ENCODE data around the gene INS. TPM values are rescaled to one million over a fixed set of nuclear protein-coding genes. Genes with fewer than 3 reads are reported as not detected.

Gene INS
- not detected for polyA plus RNA-seq (2013, experiment 1 of 2; ENCODE audit: insufficient read length)
- polyA plus RNA-seq (2013, experiment 2 of 2; ENCODE audit: insufficient read length) = not detected

DNA sequence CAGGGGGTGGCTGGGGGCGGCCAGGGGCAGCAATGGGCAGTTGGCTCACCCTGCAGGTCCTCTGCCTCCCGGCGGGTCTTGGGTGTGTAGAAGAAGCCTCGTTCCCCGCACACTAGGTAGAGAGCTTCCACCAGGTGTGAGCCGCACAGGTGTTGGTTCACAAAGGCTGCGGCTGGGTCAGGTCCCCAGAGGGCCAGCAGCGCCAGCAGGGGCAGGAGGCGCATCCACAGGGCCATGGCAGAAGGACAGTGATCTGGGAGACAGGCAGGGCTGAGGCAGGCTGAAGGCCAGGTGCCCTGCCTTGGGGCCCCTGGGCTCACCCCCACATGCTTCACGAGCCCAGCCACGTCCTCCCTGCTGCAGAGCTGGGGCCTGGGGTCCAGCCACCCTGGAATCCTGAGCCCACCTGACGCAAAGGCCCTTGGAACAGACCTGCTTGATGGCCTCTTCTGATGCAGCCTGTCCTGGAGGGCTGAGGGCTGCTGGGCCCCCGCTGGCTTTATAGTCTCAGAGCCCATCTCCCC, at the start of gene INS:
TSS of gene INS (minus strand) at position 474 of the 524 bp plus-strand sequence. CDS start at position 236, 238 bp downstream.
- DNase-seq = no peak

DNA sequence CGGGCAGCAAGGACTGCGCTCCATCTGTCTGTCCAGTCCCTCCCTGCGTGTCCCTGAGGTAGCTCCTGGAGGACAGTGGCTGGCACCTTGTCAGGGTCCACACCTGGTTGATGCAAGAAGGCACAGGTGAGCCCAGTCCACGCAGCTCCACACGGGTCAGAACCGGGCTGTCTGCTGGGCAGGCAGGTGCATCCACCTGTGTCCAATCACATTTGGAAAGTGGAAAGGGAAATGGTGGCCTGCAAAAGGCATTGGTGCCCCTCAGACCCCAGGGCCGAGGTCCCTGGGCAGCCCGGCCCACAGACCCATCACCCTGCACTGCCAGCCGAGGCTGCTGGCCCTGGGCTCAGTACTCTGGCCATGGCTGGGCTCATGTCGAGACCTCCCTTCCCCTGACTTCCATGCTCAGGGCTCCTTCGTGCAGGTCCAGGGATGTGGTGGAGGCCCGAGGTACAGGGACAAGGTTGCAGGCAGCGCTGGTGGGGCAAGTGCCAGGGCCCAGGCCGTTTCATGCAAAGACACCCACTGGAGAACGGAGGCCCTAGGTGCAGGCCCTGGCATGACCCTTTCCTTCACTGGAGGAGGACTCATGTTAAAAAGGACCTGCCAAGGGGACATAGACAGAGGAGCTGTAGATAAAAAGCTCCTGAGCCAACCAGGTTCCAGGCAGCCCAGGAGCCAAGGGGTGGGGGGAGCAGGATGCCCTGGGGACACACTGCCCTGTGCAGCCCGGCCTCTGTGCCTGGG, 49.5 kb upstream of the INS start:
- DNase-seq = no peak

DNA sequence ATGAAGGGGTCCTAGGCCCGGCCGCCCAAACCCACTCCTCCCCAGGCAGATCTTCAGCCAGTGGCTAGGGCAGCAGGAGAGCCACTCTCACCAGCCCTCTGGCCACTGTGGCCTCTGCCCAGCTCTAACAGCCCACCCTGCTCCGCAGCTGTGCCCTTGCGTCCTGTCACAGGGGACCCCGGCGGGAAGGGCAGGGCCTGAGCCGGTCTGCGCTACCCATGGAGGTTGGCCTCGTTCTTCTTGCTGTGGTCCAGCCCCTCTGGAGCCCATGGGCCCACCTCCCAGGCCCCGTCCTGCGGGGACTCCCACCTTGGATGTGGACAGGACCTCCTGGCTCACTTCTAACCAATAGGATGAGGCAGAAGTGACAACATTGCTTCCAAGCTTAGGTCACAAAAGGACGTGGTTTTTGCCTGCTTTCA, 48.9 kb upstream of the INS start:
- DNase-seq = no peak

DNA sequence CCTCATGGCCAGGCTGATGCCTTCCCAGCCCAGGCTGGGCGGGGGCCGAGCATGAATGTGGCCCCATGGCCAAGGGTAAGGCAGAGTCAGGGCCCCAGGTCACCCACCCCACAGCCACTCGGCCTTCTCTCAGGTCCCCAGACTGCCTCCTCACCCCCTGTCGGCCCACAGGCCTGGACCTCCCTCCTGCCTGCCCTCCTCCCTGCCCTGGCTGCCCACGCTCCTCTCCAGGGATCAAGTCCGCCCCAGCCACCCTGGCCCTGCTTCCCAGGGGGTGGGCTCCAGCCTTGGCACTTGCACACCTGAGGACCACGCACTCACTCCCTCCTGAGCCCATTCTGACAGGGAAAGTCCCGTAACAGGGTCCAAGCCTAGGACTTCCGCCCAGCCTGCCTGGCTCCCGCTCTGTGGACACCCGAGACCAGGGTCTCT, 48.4 kb upstream of the INS start:
- DNase-seq = no peak

DNA sequence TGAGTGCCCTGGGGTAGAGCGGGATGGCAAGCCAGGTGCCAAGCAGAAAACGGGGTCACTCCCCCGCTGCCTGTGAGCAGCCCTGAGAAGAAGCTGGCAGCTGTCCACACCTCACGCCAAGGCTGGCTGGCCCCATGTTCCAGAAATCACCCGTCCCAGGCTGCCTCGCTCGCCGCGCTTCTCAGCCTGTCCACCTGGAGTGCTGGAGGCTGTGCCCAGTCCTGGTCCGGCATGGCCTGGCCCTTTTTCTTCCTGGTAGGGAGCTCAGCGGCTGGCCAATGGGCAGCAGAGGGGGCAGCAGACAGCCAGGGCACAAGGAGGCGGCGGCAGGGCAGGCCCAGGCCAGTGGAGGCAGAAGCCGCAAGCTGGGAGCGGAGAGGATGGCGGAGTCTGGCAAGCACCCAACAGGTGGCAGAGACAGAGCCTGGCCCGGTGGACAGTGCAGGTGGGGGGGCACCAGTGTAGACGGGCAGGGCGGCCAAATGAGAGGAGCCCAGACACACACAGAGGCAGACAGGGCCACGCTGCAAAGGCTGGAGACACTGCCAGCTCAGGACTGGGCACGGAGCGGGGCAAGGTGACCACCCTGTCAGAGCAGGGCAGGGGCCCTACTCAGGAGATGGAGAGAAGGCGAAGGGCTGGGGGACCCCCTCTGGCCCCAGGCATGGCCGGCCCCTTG, 47.8 kb upstream of the INS start:
- DNase-seq = no peak

- DNase-seq = no peak
These were observed 47.0 kb upstream of the INS start for GRCh38 chr11:2207773-2208621.

DNA sequence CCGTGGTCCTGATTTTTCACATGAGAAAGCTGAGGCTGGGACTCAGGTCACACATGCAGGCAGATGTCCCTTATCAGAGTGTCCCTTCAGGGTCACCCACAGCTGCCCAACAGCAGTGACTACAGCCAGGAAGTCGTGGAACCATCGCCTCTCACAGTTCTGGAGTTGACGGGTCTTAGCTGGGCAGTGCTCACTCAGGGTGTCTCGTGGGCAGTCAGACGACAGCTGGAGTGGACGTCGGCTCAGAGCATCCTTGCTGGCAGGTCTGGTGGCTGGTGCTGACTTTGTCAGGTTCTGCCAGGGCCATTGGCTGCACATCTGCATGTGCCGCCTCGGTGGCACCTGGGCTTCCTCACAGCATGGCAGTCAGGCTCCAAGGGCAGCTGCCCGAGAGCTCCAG, 46.2 kb upstream of the INS start:
- DNase-seq = no peak

DNA sequence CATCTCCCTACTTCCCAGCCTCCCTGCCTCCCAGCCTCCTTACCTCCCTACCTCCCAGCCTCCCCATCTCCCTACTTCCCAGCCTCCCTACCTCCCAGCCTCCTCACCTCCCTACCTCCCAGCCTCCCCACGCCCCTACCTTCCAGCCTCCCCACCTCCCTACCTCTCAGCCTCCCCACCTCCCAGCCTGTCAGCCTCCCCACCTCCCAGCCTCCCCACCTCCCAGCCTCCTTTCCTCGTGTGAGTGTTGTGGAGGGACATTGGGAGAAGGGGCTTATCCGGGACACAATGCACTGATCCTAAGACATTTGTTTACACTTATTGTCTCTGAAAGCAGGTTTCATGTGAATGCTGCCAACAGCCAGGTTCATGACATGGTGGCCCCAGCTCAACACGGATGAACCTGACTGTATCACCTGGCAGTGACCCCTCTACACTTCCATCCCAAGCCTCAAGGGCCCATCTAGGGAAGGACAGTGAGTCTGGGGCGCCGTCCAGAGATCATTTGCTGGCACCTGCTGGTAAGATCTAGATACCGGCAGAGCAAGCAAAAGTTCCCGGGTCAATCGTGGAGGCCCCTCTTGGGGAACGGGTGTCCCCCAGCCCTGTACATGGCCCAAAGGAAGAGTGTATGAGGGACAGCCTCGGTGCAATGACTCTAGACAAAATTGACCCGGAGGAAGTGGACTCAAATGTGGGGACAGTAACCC, 45.1 kb upstream of the INS start:
- no peak for DNase-seq

DNA sequence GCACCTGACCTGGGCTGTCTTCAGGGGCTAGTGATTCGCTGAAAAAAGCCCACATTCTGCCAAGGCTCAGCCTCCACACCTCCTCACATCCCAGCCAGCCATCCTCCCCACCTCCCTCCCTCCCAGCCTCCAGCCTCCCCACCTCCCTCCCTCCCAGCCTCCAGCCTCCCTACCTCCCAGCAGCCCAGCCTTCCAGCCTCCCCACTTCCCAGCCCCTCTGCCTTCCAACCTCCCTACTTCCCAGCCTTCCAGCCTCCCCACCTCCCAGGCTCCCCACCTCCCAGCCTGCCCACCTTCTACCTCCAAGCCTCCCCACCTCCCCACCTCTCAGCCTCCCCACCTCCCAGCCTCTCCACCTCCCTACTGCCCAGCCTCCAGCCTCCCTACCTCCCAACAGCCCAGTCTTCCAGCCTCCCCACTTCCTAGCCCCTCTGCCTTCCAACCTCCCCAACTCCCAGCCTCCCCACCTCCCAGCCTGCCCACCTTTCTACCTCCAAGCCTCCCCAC, 44.3 kb upstream of the INS start:
- DNase-seq = no peak

DNA sequence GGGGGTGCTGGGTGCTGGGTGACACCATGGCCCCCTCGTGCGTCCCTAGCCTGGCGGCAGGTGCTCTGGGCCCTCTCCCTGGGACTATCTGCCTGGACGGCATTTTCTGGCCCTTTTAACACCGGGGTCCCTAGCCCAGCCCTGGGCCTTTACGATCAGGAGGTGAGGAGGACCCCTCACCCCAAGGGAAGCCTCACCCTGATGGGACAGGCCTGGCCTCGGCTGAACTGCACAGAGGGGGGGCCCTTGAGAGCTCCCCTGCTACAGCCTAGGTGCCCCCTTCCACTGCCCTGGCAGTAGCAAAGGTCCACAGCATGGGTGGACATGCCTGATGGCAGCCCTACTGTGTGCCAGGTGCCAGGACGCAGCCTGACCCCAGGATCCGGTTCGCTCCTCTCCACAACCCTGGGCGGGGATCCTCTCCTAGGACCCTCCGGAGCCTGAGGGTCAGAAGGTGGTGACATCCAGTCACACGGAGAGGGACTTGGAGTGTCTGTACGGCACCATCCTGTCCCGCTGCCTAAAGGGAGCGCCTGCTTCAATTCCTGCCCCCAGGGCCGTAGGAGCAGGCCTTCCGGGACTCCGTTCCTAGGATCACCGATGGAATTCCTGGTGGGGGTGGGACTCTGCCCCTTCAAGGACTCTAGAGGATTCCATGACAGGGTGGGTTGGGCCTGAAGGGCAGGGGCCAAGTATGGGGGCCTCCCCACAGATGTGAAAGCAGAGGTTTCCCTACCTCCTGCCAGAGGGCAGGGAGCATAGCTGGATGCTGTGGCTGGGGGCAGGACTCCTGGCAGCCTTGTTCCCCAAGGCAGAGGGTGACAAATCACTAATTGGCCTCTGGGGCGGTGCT, 43.6 kb upstream of the INS start:
- DNase-seq = no peak

GRCh38 chr11:2203440-2204259, 42.6 kb upstream of the INS start:
- DNase-seq = no peak

GRCh38 chr11:2202900-2203439, 42.0 kb upstream of the INS start:
- DNase-seq = no peak

- DNase-seq = no peak
These were observed 41.3 kb upstream of the INS start for GRCh38 chr11:2202071-2202899.

DNA sequence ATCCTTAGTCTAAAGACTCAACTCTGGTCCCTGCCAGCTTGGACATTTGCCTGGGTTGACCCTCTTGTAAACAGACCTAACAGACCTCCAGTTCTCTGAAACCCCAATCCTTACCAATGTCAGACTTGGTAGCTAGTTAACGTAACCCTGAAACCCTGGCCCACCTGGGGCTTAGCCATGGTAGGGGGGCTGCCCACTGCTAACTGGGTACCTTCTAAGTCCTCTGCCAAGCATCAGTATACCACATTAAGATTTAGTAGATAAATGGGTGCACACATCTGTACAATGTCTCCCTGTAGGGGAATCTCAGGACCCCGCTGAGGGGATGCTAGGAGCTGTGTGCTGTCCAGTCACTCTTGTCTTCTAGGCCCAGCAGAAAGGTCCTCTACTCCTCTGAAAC, 40.5 kb upstream of the INS start:
- DNase-seq = no peak

GRCh38 chr11:2200957-2201519, 40.0 kb upstream of the INS start:
- no peak for DNase-seq

DNA sequence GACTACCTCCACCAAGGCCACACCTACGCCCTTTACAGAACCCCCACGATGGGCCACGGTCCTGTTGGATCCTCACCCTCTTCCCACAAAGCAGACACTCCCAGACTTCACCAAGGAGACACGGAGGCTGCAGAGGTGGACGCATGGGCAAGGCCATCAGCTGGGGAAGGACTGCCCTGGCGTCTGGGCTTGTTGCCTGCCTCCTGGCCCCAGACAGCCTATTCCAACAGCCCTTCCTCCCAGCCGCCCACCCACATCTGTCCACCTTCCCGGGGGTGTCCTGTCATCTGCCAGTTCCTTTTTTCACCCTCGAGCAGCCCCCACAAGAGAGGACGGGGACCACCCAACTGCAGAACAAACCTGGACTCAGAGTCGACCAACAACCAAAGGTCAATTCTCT, 39.5 kb upstream of the INS start:
- no peak for DNase-seq

DNA sequence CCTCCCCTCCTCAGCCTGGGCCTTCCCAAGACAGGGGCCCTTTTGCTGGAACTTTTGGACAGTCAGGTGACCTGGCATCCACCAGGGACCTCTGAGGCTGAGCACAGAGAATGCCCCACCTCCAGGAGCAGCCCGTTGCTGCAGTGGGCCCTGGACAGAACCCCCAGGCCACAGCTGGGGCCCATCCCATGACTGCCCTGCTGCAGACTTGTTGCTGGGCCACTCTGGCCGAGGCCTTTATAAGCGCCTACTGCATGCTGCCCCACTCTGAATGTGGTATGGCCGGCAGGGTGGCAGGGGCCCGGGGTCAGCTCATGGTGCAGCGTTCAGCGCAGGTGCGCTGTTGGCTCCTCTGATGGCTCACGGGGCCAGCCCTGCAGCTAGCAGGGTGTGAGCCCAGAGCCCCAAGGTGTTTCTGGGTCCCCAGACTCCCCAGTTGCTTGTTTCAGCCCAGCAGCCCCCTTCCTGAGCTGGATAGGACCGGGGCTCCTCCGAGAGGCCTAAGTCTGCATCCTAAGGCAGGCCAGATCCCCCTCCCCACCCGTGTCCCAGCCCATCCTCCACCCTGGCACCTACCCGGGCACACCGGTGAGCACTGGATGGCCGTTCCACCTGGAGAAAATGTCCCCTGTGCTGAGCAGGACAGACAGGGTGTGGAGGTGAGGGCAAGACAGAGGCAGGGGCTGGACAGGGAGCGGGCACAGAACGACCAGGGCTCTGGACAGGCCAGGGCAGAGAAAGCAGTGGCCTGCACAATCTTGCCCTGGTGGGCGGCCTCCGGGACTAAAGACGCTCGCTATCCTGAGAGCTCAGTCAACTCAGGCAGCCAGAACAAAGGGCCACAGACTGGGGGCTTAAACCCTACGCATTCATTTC, 38.7 kb upstream of the INS start:
- DNase-seq = no peak
